ENCODE data around the gene OR10J5. TPM values are rescaled to one million over a fixed set of nuclear protein-coding genes. Genes with fewer than 3 reads are reported as not detected.

Gene OR10J5
- total RNA-seq, 2 experiments from 2014 or later = not detected

DNA sequence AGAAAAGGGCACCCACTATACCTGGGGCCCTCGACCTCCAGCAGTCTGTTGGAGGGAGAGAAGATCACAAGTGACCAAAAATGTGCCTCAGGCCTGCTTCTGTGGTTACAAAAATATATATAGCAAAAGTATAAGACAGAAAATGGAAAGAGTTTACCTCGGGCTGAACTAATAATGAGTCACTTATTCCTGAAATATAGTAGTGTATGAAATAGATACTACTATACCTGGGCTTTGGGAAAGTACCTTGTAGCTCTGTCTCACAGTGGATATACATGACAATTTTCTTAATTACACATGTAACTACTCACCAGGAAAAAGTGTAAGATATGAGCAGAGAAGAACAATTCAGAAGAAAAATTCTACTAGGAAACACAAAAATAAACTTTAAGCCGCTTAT, 44.5 kb upstream of the OR10J5 start:
- no peak for TF ChIP-seq EZH2phosphoT487 (IDR thresholded peaks at IDR 0.05; ENCODE audit: borderline replicate concordance, low read depth, low read length)
- TF ChIP-seq, protein P1, sequence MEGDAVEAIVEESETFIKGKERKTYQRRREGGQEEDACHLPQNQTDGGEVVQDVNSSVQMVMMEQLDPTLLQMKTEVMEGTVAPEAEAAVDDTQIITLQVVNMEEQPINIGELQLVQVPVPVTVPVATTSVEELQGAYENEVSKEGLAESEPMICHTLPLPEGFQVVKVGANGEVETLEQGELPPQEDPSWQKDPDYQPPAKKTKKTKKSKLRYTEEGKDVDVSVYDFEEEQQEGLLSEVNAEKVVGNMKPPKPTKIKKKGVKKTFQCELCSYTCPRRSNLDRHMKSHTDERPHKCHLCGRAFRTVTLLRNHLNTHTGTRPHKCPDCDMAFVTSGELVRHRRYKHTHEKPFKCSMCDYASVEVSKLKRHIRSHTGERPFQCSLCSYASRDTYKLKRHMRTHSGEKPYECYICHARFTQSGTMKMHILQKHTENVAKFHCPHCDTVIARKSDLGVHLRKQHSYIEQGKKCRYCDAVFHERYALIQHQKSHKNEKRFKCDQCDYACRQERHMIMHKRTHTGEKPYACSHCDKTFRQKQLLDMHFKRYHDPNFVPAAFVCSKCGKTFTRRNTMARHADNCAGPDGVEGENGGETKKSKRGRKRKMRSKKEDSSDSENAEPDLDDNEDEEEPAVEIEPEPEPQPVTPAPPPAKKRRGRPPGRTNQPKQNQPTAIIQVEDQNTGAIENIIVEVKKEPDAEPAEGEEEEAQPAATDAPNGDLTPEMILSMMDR (conservative IDR thresholded peaks at IDR 0.05; ENCODE audit: low read length) = no peak
- H2AFZ ChIP-seq (ENCODE audit: low read length) = no peak overlapping the region
- no peaks in the 10 kb centered on the region for H3K9me2 ChIP-seq (ENCODE audit: insufficient read depth, low read length)
- POLR2A ChIA-PET = no interaction called here
- no peaks in the 10 kb centered on the region for H3K9me3 ChIP-seq (ENCODE audit: low read length)
- H3K4me1 ChIP-seq (ENCODE audit: insufficient read depth, low read length, poor library complexity, severe bottlenecking) = no peaks in the 10 kb centered on the region
- H3K36me3 ChIP-seq (ENCODE audit: insufficient read depth, low read length) = no peaks in the 10 kb centered on the region
- no peak overlapping the region for H3K4me3 ChIP-seq (ENCODE audit: low read depth, low read length, poor library complexity, severe bottlenecking)
- H3K79me2 ChIP-seq (ENCODE audit: insufficient read depth, low read depth, low read length) = no peaks in the 10 kb centered on the region
- no peak overlapping the region for H3K27ac ChIP-seq (ENCODE audit: low read depth, low read length, poor library complexity, severe bottlenecking)
- intact Hi-C loops (cut with micrococcal nuclease; ENCODE audit: unreplicated experiment) = no loop called here
- no TSS peak for BruUV-seq (replicated peaks)
- DNase-seq (ENCODE audit: low spot score) = no peak
- no peak overlapping the region for H3K4me2 ChIP-seq (ENCODE audit: low read length)
- CTCF ChIA-PET (ENCODE audit: unreplicated experiment) = no interaction called here
- H4K20me1 ChIP-seq (ENCODE audit: insufficient read depth, low read length) = no peaks in the 10 kb centered on the region

DNA sequence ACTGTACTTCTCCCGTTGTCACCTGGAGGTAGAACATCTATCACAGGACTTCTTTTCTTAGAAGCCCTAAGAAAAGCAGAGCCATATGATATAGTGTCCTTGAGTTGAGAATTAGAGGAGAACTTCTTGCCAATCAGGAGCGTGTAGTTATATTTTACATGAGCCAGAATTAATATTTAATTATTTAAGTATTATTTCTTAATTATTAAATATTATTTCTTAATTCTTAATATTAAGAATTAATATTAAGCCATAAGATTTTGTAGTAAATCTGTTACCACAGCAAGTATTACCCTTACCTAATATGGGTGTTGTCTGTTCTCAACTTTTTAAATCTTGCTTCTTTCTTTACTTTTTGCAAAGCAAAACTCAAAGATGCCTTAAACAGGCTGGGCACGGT, 41.6 kb upstream of the OR10J5 start:
- Histone ChIP-seq H3K79me2 (ENCODE audit: insufficient read depth, low read depth, low read length) (no peaks in the 10 kb centered on the region), H3K9me3 (ENCODE audit: low read length) (no peaks in the 10 kb centered on the region), H3K27ac (ENCODE audit: low read depth, low read length, poor library complexity, severe bottlenecking) (no peak overlapping the region), H3K36me3 (ENCODE audit: insufficient read depth, low read length) (no peaks in the 10 kb centered on the region), H3K4me2 (ENCODE audit: low read length) (no peak overlapping the region), H4K20me1 (ENCODE audit: insufficient read depth, low read length) (no peaks in the 10 kb centered on the region), H3K4me1 (ENCODE audit: insufficient read depth, low read length, poor library complexity, severe bottlenecking) (no peaks in the 10 kb centered on the region), H2AFZ (ENCODE audit: low read length) (no peak overlapping the region), H3K4me3 (ENCODE audit: low read depth, low read length, poor library complexity, severe bottlenecking) (no peak overlapping the region), H3K9me2 (ENCODE audit: insufficient read depth, low read length) (no peaks in the 10 kb centered on the region)
- DNase-seq (ENCODE audit: low spot score) = no peak
- ChIA-PET CTCF (ENCODE audit: unreplicated experiment) (no interaction called here), POLR2A (no interaction called here)
- intact Hi-C loops (cut with micrococcal nuclease; ENCODE audit: unreplicated experiment) = no loop called here
- TF ChIP-seq EZH2phosphoT487 (IDR thresholded peaks at IDR 0.05; ENCODE audit: borderline replicate concordance, low read depth, low read length) = no peak
- no TSS peak for BruUV-seq (replicated peaks)

DNA sequence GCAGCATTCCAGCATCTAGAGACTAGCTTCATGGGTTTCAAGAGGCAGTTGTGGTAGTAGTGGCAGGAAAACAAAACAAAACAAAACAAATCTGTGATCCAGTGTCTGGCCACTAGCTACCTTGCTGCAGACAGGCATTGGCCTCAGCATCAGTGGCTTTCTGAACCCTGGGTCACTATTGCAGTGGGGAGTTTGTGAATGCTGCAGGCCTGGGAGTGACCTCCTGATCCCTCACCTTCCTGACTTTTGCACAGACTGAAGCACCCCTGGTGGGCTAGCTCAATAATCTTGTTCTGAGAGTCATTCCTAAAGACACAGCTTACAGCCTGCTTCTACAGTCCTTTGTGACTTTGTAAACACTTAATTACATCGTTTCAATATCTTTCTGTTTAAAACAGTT, 26.9 kb upstream of the OR10J5 start:
- Histone ChIP-seq H3K4me1 (ENCODE audit: insufficient read depth, low read length, poor library complexity, severe bottlenecking) (no peaks in the 10 kb centered on the region), H3K27ac (ENCODE audit: low read depth, low read length, poor library complexity, severe bottlenecking) (no peak overlapping the region), H4K20me1 (ENCODE audit: insufficient read depth, low read length) (no peaks in the 10 kb centered on the region), H3K4me2 (ENCODE audit: low read length) (no peak overlapping the region), H3K4me3 (ENCODE audit: low read depth, low read length, poor library complexity, severe bottlenecking) (no peak overlapping the region), H3K9me2 (ENCODE audit: insufficient read depth, low read length) (peaks cover 4% of the 10 kb centered on the region; the same call in 1 of the 2 replicates), H3K36me3 (ENCODE audit: insufficient read depth, low read length) (no peaks in the 10 kb centered on the region), H3K9me3 (ENCODE audit: low read length) (no peaks in the 10 kb centered on the region), H3K79me2 (ENCODE audit: insufficient read depth, low read depth, low read length) (no peaks in the 10 kb centered on the region), H2AFZ (ENCODE audit: low read length) (no peak overlapping the region)
- BruUV-seq (replicated peaks) = no TSS peak
- DNase-seq (ENCODE audit: low spot score) = no peak
- CTCF ChIA-PET (ENCODE audit: unreplicated experiment) = no interaction called here
- intact Hi-C loops (cut with micrococcal nuclease; ENCODE audit: unreplicated experiment) = no loop called here
- POLR2A ChIA-PET = no interaction called here
- TF ChIP-seq, protein P1 (conservative IDR thresholded peaks at IDR 0.05; ENCODE audit: low read length) = no peak
- TF ChIP-seq EZH2phosphoT487 (IDR thresholded peaks at IDR 0.05; ENCODE audit: borderline replicate concordance, low read depth, low read length) = no peak

Data from OCI-LY7 (cell line).